Neural progenitor cell (in vitro differentiated cells): ENCODE results near the gene TMTC3.

ENCODE experiments used
- CTCF ChIP-seq: fragments of 200-600 bp; sonication (generic); IDR thresholded peaks from 2 replicates; pipeline ENCODE4 v1.5.1; 2017; ENCODE audit warnings: antibody characterized with exemption, mild to moderate bottlenecking
- EZH2 ChIP-seq: fragments of 200-600 bp; sonication (generic); IDR thresholded peaks from 2 replicates; pipeline ENCODE4 v1.6.1; 2017; ENCODE audit warnings: antibody characterized with exemption, mild to moderate bottlenecking, moderate library complexity
- EZH2phosphoT487 ChIP-seq: fragments of 200-600 bp; sonication (generic); IDR thresholded peaks from 2 replicates; pipeline ENCODE4 v1.6.1; 2017; ENCODE audit warnings: antibody characterized with exemption

- TF ChIP-seq EZH2 (no peak), CTCF (no peak), EZH2phosphoT487 (no peak)
Measured at GRCh38 chr12:88132392-88132791, 9.7 kb upstream of the TMTC3 start.
